ENCODE measurements around the gene FMR1NB.

FMR1NB gene

GRCh38 chrX:147981038-147981752 is at the start of gene FMR1NB:
TSS of gene FMR1NB (plus strand) at chrX:147981337. CDS start at chrX:147981403, 66 bp downstream.
- DNase-seq, result no peak

GRCh38 chrX:147933815-147934214 is 47.3 kb upstream of the FMR1NB start:
- DNase-seq, result no peak

GRCh38 chrX:147935156-147935758 is 45.9 kb upstream of the FMR1NB start:
- no peak for DNase-seq

- DNase-seq, result no peak
These were observed 35.9 kb upstream of the FMR1NB start for GRCh38 chrX:147945286-147945685.

- no peak for DNase-seq
These were observed 32.6 kb upstream of the FMR1NB start for GRCh38 chrX:147948531-147948930.

- DNase-seq, result no peak
These were observed 30.8 kb upstream of the FMR1NB start for GRCh38 chrX:147950352-147950751.

GRCh38 chrX:147953976-147954375 is 27.2 kb upstream of the FMR1NB start:
- no peak for DNase-seq

GRCh38 chrX:147957291-147957690 is 23.8 kb upstream of the FMR1NB start:
- no peak for DNase-seq

GRCh38 chrX:147958291-147958690 is 22.8 kb upstream of the FMR1NB start:
- no peak for DNase-seq

GRCh38 chrX:147960722-147961121 is 20.4 kb upstream of the FMR1NB start:
- no peak for DNase-seq

GRCh38 chrX:147962476-147962875 is 18.7 kb upstream of the FMR1NB start:
- no peak for DNase-seq

GRCh38 chrX:147978931-147979330 is 2.2 kb upstream of the FMR1NB start:
- no peak for DNase-seq

- no peak for DNase-seq
These were observed 39.2 kb downstream of the FMR1NB start for GRCh38 chrX:148020329-148020728.

GRCh38 chrX:148024425-148025148 is 43.5 kb downstream of the FMR1NB start:
- DNase-seq, result no peak

- DNase-seq, result no peak
These were observed 54.2 kb downstream of the FMR1NB start for GRCh38 chrX:148035380-148035779.

- no peak for DNase-seq
These were observed 55.9 kb downstream of the FMR1NB start for GRCh38 chrX:148037020-148037419.

- no peak for DNase-seq
These were observed 62.2 kb downstream of the FMR1NB start for GRCh38 chrX:148043271-148043855.

GRCh38 chrX:148047200-148047599 is 66.1 kb downstream of the FMR1NB start:
- no peak for DNase-seq

GRCh38 chrX:148049441-148049840 is 68.3 kb downstream of the FMR1NB start:
- no peak for DNase-seq

GRCh38 chrX:148051973-148052372 is 70.8 kb downstream of the FMR1NB start:
- no peak for DNase-seq

GRCh38 chrX:148067285-148067684 is 86.1 kb downstream of the FMR1NB start:
- DNase-seq, result no peak

GRCh38 chrX:148069759-148070503 is 88.8 kb downstream of the FMR1NB start:
- DNase-seq, result no peak

- no peak for DNase-seq
These were observed 89.4 kb downstream of the FMR1NB start for GRCh38 chrX:148070504-148070877.

All from CD4-positive, alpha-beta T cell treated with Interleukin-6 for 4 hours (primary cell).